ENCODE measurements around the gene ENOX1.

DNA sequence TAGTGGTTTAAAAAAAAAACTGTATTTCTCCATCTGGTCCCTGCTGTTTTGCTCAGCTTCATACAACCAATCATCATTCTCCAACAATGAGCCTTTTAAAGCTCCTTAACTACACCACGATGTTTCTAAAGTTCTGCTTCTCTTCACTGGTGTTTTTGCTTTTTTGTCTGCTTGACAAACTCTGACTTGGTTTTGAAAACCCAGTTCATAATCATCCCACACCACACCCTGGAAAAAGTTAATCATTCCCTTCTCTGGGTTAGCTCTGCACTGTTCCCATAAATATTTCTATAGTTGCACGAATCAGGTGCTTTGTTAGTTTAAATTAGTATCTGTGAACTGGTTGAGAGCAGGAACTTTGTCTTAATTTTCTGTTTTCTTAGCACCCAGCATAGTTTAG lies 217.1 kb downstream of the ENOX1 start:
- TF ChIP-seq CTCF (CRISPR knock-in tag; IDR thresholded peaks at IDR 0.05) = no peak
- TF ChIP-seq, protein P1, sequence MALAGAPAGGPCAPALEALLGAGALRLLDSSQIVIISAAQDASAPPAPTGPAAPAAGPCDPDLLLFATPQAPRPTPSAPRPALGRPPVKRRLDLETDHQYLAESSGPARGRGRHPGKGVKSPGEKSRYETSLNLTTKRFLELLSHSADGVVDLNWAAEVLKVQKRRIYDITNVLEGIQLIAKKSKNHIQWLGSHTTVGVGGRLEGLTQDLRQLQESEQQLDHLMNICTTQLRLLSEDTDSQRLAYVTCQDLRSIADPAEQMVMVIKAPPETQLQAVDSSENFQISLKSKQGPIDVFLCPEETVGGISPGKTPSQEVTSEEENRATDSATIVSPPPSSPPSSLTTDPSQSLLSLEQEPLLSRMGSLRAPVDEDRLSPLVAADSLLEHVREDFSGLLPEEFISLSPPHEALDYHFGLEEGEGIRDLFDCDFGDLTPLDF (CRISPR knock-in tag; IDR thresholded peaks at IDR 0.05) = no peak
- TF ChIP-seq CBFB (CRISPR knock-in tag; IDR thresholded peaks at IDR 0.05) = no peak
- TF ChIP-seq ZNF609 (CRISPR knock-in tag; IDR thresholded peaks at IDR 0.05; ENCODE audit: borderline replicate concordance) = no peak
- no peak for TF ChIP-seq AGO2 (optimal IDR thresholded peaks at IDR 0.05; ENCODE audit: low read depth, low read length)
- TF ChIP-seq ZFP36 (IDR thresholded peaks at IDR 0.05; ENCODE audit: borderline replicate concordance, low read depth, low read length, partially characterized antibody) = no peak
- TF ChIP-seq RBM39 (IDR thresholded peaks at IDR 0.05; ENCODE audit: low read depth, low read length, poor library complexity, severe bottlenecking) = no peak
- no peak for TF ChIP-seq ZNF143 (CRISPR knock-in tag; IDR thresholded peaks at IDR 0.05)

All from HepG2 (cell line).